Lower leg skin (tissue), 3 donors: ENCODE measurements around the gene SH3BP5L.

Source experiments
- POLR2A ChIP-seq, 2 donors: fragments of 450-650 bp; IDR thresholded peaks; one replicate each; pipeline ENCODE4 v1.6.1; 2016 to 2017; ENCODE audit warnings: antibody characterized with exemption in 2 of 2, mild to moderate bottlenecking in 1 of 2, moderate library complexity in 1 of 2
- TF ChIP-seq, protein P1 (sequence below), 3 donors: fragments of 450-650 bp; IDR thresholded peaks; one replicate each; pipeline ENCODE4 v1.5.1; 2016; ENCODE audit warnings: antibody characterized with exemption in 3 of 3, mild to moderate bottlenecking in 3 of 3, moderate library complexity in 2 of 3

DNA sequence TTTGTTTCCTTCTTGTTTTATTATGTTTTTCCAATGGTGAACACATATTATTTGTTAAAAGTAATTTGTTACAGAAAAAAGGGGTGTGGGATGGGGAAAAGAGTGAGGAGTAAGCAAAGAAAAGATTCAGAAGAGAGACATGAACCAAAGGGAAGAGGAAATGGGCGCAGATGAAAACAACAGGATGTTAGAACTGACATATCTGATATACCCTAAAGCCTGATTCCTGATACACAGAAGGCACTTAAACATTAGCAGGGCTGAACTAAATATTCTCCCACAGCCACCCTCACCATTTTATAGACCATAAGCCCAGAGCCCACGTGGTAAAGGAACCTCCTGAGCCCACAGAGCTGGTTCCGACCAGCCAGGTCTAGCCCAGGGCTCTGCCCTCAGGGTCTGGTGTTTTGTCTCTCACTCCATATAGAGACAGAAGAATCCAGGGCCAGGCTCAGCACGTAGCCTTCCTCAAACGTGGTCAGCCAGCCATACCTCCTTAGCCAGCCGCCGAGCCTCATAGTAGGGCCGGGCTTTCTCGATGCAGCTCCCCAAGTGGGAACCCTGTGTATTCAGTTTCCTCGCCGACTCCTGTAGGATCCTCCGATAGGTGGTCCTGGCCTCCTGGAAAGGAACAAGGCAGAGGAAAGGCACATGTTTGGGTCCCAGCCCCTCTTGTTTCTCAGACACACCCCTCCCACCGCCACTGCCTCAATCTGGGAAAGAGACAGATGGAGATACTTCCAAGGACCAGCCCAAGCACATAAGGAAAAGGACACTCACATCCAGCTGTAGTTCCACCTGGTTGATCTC is 9.5 kb downstream of the SH3BP5L start:
- TF ChIP-seq, protein P1, sequence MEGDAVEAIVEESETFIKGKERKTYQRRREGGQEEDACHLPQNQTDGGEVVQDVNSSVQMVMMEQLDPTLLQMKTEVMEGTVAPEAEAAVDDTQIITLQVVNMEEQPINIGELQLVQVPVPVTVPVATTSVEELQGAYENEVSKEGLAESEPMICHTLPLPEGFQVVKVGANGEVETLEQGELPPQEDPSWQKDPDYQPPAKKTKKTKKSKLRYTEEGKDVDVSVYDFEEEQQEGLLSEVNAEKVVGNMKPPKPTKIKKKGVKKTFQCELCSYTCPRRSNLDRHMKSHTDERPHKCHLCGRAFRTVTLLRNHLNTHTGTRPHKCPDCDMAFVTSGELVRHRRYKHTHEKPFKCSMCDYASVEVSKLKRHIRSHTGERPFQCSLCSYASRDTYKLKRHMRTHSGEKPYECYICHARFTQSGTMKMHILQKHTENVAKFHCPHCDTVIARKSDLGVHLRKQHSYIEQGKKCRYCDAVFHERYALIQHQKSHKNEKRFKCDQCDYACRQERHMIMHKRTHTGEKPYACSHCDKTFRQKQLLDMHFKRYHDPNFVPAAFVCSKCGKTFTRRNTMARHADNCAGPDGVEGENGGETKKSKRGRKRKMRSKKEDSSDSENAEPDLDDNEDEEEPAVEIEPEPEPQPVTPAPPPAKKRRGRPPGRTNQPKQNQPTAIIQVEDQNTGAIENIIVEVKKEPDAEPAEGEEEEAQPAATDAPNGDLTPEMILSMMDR (IDR thresholded peaks at IDR 0.05), result no peak
- TF ChIP-seq POLR2A (IDR thresholded peaks at IDR 0.05), result no peak
